HG03354 (cell line): ENCODE results near the gene TGFBRAP1.
"Not testable (repeated sequence)": the region's sequence is repeated elsewhere in the genome, so short reads cannot be mapped to it uniquely, and the experiment has no call there.

Experiments used
- ATAC-seq: cut with Tn5 transposase; IDR thresholded peaks from one replicate; pipeline ENCODE4 v1.9.1; 2021; ENCODE audit warnings: mild to moderate bottlenecking; ENCODE audit not compliant: unreplicated experiment, poor library complexity, severe bottlenecking

TGFBRAP1 gene

DNA sequence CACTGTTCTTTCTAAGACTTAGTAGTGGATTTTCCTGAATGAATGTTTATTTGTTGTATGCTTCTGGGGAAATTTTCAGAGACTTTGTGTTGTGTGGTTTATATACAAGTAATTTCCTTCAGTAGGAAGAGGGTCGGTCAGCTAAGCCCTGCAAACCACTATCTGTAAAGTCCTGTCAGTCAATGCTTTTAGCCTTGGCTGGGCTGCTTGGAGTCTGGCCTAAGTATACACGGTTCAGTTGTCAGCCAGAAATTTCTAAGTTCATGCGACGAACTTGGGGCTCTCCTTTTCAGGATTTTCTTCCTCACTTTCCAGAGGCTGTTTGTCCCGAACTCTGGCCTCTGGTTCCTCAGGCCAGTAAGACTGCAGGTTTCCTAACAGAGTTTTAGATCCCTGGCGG is 29.1 kb upstream of the TGFBRAP1 start:
- ATAC-seq: no peak

DNA sequence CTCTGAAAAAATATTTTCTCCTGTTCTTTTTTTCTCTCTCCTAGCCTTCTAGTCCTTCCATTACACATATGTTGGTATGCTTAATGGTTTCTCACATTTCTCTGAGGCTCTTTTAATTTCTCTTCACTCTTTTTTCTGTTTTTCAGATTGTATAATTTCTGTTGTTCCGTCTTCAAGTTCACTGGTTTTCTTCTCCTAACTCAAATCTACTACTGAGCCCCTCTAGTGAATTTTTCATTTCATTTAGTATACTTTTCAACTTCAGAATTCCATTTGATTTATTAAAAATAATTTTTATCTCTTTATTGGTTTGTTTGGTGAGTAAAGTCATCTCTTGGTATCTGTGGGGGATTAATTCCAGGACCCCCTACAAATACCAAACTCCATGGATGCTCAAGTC is 27.6 kb upstream of the TGFBRAP1 start:
- no peak for ATAC-seq

GRCh38 chr2:105344704-105345345 is 15.3 kb upstream of the TGFBRAP1 start:
- ATAC-seq: no peak

DNA sequence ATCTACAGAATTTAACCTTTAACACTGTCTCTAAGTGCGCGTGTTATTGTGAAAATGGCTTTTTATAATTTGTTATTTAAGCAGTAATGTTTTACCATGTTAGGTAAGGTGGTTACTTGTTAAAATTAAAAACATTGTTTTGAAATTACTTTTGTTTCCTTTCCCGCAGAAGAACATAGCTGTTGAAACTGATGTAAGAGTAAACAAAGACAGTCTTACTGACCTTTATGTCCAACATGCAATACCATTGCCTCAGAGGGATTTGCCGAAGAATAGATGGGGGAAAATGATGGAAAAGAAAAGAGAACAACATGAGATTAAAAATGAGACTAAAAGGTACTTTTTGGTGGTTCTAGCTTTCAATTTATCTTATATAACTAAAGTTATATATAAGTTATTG is 9.9 kb upstream of the TGFBRAP1 start:
- no peak for ATAC-seq

DNA sequence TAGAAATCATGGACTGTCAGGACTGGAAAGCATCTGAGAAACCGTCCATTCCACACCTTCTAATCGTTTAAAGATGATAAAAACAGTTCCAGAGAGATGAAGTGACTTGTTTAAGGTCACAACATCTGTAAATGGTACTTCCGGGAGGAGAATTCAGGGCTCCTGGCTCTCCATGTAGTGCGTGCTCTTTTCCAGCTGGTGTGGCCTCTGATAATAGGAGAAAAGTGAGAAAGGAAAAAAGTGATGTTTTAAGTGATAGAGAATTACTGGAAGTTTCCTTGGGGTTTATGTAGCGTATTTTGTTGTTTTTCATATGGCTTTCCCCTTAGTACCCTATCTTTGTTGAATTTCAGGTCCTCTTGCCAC is 8.5 kb upstream of the TGFBRAP1 start:
- peak; percentile 25 for ATAC-seq

- peak; percentile 94 for ATAC-seq
These were observed 7.8 kb upstream of the TGFBRAP1 start, which contains the start of gene C2orf49 for GRCh38 chr2:105337122-105338019. Gene C2orf49 (plus strand): TSS chr2:105337540. CDS start chr2:105337588, 48 bp downstream.

DNA sequence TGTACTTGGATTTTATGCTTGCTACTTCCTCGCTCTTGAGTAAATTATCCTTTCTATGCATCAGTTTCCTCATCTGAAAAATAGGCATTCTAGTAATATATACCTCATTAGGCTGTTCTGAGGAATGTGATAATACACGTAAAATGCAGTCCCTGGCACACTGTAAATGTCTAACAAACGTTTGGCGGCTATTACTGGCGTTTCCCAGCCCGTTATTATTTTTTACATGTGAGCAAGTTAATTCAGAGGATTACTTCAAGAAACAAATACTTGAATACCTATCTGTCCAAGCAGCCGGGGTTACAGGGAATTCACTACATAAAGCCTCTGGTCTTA is 7.2 kb upstream of the TGFBRAP1 start:
- ATAC-seq: no peak

DNA sequence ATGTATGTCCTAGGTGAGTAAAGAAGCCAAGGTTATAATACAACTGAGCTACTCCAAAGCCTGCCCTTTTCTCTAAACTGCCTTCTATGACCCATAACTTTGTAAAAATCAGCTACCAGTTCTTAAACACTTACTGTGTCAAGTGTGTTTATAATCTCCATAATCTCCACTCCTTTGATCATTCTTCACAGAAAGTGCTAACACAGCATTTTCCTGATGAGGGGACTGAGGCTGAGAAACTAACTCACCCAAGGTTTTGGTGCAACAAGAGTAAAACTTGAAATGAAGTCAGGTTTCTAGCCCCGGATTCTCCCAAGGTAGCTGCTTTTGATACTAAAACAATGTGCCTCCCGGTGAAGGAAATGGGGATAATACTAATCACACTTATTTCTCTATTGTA is 5.9 kb upstream of the TGFBRAP1 start:
- no peak for ATAC-seq

GRCh38 chr2:105334211-105334610 is 4.7 kb upstream of the TGFBRAP1 start:
- no peak for ATAC-seq

DNA sequence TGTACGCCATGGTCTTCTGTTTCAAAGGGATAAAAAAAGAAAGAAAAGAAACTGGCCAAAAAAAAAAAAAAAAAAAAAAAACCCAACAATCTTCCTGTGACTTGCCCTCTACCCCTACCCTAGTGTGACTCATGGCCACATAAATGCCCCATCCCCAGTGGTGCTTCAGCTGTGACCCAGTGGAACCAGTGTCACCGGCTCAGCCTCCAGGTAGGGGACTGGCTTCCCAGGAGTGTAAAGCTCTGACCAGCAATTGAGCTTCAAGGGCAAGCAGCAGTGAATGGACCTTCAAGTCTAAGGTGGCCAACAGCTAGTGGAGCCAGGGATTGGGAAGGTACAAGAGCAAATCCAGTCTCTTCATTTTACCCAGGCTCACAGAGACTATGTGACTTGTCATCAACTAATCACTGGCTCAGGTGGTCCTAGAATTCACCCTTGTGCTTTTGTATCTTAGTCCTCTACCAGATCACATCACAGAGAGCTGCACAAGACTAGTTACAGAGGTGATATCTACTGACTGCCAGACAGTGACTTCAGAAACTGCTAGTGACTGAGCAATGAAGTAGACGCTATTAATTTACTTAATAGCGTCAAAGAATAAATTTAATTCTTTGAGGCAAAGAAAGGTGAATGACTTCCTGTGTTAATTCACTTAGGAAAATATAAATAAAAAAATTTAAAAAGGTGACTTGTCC is 1.3 kb upstream of the TGFBRAP1 start:
- ATAC-seq: no peak

- ATAC-seq: peak; percentile 13
These were observed 359 bp downstream of the TGFBRAP1 start for GRCh38 chr2:105329197-105329554.

GRCh38 chr2:105328281-105329196 is 996 bp downstream of the TGFBRAP1 start:
- peak; percentile 40 for ATAC-seq

GRCh38 chr2:105327690-105328089 is 1.8 kb downstream of the TGFBRAP1 start:
- no peak for ATAC-seq

DNA sequence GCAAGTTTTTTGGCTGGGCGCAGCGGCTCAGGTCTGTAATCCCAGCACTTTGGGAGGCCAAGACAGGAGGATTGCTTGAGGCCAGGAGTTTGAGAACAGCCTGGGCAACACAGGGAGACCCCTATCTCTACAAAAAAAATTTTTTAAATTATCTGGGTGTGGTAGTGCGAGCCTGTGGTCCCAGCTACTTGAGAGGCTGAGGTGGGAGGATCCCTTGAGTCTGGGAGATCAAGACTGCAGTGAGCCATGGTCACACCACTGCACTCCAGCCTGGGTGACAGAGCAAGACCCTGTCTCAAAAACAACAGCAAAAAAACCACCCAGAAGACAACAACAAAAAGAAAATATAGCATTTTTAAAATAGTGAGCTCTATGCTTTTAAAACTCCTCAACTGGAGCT is 2.3 kb downstream of the TGFBRAP1 start:
- not testable (repeated sequence) for ATAC-seq

DNA sequence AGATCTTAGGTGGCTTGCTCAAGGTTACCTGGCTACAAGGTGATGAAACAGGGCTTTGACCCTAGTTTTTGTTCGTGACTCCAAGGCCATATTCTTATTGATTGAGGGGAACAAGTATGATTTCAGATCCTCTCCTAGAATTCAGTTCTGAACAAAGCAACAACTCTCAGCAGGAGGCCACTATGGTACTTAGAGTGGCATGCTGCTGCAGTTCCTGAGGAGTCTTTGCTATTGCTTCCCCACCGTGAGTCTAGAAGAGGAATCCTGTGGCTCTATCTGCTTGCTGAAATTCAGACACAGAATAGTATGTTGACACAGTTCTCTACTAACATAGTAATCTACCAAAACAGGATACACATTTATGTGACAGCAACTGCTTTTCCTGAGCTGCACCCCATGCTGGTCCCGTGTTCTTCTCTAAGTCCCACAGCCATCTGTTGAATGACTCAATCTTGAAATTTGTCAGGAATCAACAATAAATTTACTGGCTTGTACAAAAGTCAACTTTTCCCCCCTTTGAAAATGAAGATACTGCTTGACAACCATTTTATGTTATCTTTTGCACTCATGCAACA is 4.1 kb downstream of the TGFBRAP1 start:
- no peak for ATAC-seq

- ATAC-seq: no peak
These were observed 4.8 kb downstream of the TGFBRAP1 start for GRCh38 chr2:105324732-105325131.

DNA sequence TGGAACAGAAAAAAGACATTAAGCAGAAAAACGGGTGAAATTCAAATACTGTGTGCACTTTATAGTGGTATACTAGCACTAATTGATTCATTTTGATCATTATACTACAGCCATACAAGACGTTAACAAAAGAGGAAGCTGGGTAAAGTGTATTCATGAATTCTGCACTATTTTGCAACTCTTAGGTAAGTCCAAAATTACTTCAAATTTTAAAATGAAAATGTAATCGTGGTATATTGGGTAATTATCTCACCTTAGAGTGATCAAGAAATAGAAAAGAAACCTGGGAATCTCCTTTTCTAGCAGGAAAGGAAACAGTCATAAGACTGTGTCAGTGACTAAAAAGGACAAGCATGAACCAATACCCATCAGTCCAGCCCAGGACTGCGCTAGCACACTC is 5.4 kb downstream of the TGFBRAP1 start:
- no peak for ATAC-seq

DNA sequence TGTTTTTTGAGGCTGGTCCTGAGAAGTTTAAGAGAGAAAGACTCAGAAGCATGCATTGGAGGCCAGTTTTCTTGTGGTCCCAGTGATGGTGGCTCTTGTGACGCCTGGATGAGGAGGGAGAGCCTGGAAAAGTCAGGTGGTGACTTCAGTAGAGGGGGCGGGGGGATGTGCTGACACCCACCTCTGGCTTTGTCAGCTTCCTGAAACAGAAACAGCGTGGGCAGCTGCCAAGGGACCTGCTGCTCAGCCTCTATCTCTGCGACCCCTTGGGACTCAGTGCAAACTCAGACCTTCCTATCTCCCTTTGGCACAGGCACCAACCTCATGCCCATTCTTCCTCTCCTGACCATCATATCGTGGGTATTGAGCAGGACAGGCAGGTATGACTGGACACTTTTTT is 6.4 kb downstream of the TGFBRAP1 start:
- ATAC-seq: no peak

- ATAC-seq: no peak
These were observed 7.5 kb downstream of the TGFBRAP1 start for GRCh38 chr2:105321875-105322646.
